Osteocyte (in vitro differentiated cells): Measurements from ENCODE around the gene ABCG5. TPM values are rescaled to one million over a fixed set of nuclear protein-coding genes. Genes with fewer than 3 reads are reported as not detected.

Experiments
- DNase-seq: peaks from one replicate; pipeline ENCODE4 v3.0.0; 2021; ENCODE audit warnings: mixed read lengths; ENCODE audit not compliant: unreplicated experiment; ENCODE audit errors: extremely low spot score
- H3K27ac Mint-ChIP-seq: one replicate; pipeline ENCODE4 v1.8.0; 2021; ENCODE audit warnings: mild to moderate bottlenecking, mixed read lengths; ENCODE audit not compliant: unreplicated experiment
- H3K27me3 Mint-ChIP-seq: one replicate; pipeline ENCODE4 v1.8.0; 2021; ENCODE audit warnings: mixed read lengths; ENCODE audit not compliant: unreplicated experiment
- H3K36me3 Mint-ChIP-seq: one replicate; pipeline ENCODE4 v1.8.0; 2021; ENCODE audit warnings: mixed read lengths; ENCODE audit not compliant: unreplicated experiment
- H3K4me1 Mint-ChIP-seq: one replicate; pipeline ENCODE4 v1.8.0; 2021; ENCODE audit warnings: mixed read lengths; ENCODE audit not compliant: unreplicated experiment
- H3K4me3 Mint-ChIP-seq: one replicate; pipeline ENCODE4 v1.8.0; 2021; ENCODE audit warnings: mild to moderate bottlenecking, moderate library complexity, mixed read lengths; ENCODE audit not compliant: unreplicated experiment
- H3K9me3 Mint-ChIP-seq: one replicate; pipeline ENCODE4 v1.8.0; 2021; ENCODE audit warnings: mixed read lengths; ENCODE audit not compliant: unreplicated experiment
- CTCF ChIP-seq: fragments of 200-600 bp; sonication (generic); IDR thresholded peaks from 2 replicates; pipeline ENCODE4 v1.5.0; 2021; ENCODE audit warnings: antibody characterized with exemption, mild to moderate bottlenecking, moderate library complexity
- total RNA-seq: library from RNA; stranded (reverse); gene quantifications from 2 replicates; pipeline ENCODE4 v1.2.1, GENCODE V29; 2021

The ABCG5 gene
- total RNA-seq, 1 donor from 2014 or later: not detected

- no peaks in the 10 kb centered on the region for H3K9me3 Mint-ChIP-seq
- no peaks in the 10 kb centered on the region for H3K27me3 Mint-ChIP-seq
- no peak for TF ChIP-seq CTCF
- DNase-seq: no peak
- H3K4me3 Mint-ChIP-seq: no peak overlapping the region
- peaks cover 11% of the 10 kb centered on the region for H3K36me3 Mint-ChIP-seq
- no peak overlapping the region for H3K27ac Mint-ChIP-seq
- H3K4me1 Mint-ChIP-seq: peaks cover 17% of the 10 kb centered on the region
Observed at GRCh38 chr2:43763091-43763490, 75.5 kb downstream of the ABCG5 start.

Other genes starting within 250 kb of the ABCG5 start
- 28.3 and 32.1 TPM in 2 replicates for gene THADA, start 242.8 kb downstream of the ABCG5 start, total RNA-seq
- 17.4 and 19.6 TPM in 2 replicates for gene PLEKHH2, start 201.6 kb downstream of the ABCG5 start, total RNA-seq
- gene C1GALT1C1L, start 162.4 kb downstream of the ABCG5 start, total RNA-seq: not detected in 2 replicates
- 16.7 and 18.4 TPM in 2 replicates for gene DYNC2LI1, start 64.8 kb downstream of the ABCG5 start, total RNA-seq
- not detected in 2 replicates for gene ABCG8, start 132 bp upstream of the ABCG5 start, total RNA-seq
- gene LRPPRC, start 157.2 kb upstream of the ABCG5 start, total RNA-seq: 73.8 and 76.6 TPM in 2 replicates